LNCaP clone FGC (cell line): ENCODE data around the gene NAT10.

Experiments used
- DNase-seq: peaks from one replicate; pipeline ENCODE4 v3.0.0-alpha.2; 2011; ENCODE audit warnings: low read depth
- H3K4me3 ChIP-seq: 2 replicates; pipeline ENCODE4 v1.5.1; 2011; ENCODE audit warnings: mild to moderate bottlenecking, low read depth, low read length, control low read depth
- TF ChIP-seq, protein P1 (sequence below): IDR thresholded peaks from 2 replicates; pipeline ENCODE4 v1.5.1; 2012; ENCODE audit warnings: mild to moderate bottlenecking; ENCODE audit not compliant: control insufficient read depth, insufficient read depth; ENCODE audit errors: extremely low read depth

Gene NAT10

DNA sequence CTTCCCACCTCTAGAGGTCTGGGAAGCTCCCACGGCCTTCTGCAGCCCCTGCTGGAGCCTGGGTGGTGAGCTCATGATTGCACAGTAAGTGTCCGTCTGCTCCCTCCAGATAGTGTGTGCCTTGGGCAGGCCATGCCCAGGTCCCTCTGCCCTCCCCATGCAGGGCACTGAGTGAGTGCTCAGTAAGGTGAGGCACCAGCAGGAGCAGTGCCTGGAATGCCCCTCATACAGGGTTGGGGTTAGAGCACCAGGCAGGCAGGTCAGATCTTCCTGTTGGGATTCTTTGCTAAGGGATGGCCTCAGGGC is 50.3 kb downstream of the NAT10 start:
- H3K4me3 ChIP-seq, result no peak overlapping the region
- TF ChIP-seq, protein P1, sequence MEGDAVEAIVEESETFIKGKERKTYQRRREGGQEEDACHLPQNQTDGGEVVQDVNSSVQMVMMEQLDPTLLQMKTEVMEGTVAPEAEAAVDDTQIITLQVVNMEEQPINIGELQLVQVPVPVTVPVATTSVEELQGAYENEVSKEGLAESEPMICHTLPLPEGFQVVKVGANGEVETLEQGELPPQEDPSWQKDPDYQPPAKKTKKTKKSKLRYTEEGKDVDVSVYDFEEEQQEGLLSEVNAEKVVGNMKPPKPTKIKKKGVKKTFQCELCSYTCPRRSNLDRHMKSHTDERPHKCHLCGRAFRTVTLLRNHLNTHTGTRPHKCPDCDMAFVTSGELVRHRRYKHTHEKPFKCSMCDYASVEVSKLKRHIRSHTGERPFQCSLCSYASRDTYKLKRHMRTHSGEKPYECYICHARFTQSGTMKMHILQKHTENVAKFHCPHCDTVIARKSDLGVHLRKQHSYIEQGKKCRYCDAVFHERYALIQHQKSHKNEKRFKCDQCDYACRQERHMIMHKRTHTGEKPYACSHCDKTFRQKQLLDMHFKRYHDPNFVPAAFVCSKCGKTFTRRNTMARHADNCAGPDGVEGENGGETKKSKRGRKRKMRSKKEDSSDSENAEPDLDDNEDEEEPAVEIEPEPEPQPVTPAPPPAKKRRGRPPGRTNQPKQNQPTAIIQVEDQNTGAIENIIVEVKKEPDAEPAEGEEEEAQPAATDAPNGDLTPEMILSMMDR, result no peak
- no peak for DNase-seq

DNA sequence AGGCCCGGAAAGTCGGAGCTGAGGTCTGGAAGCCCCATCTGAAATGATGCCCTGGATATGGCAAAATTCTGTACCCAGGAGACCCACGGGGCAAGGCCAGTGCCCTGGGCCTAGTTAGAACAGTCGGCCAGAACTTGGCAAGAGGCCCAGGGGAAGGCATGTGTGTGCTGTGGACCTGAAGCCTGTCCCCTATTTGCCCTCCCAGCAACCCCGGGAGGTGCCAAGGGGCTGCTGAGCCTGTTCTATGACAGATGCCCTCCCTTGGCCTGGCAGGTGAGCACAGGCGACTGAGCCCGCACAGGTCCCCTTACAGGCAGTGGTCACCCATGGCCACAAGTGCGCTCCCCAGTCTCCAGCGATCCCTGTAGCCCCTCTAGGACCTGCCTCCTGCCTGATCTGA is 51.7 kb downstream of the NAT10 start:
- DNase-seq, result no peak
- TF ChIP-seq, protein P1, result no peak

DNA sequence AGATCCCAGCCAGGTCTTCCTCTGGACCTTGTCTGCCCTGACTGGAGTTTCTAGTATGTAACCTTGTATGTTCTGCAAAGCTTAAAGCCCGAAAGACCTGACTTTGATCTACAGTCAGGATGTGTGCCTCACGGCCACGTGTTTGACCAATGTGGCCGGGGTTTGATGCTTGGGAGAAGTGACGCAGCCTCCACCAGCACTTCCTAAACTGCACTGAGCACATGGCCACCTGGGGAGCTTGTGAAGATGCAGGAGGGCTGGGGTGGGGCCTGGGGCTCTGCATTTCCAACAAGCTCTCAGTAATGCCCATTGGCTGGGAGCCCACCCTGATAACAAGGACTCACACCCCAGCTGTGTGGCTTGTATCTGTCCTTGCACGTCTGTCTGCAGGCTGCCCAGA is 53.2 kb downstream of the NAT10 start:
- DNase-seq, result no peak
- TF ChIP-seq, protein P1, result no peak
- H3K4me3 ChIP-seq, result no peak overlapping the region

More for the DNA sequence above, 51.7 kb downstream of the NAT10 start:
- no peak overlapping the region for H3K4me3 ChIP-seq

DNA sequence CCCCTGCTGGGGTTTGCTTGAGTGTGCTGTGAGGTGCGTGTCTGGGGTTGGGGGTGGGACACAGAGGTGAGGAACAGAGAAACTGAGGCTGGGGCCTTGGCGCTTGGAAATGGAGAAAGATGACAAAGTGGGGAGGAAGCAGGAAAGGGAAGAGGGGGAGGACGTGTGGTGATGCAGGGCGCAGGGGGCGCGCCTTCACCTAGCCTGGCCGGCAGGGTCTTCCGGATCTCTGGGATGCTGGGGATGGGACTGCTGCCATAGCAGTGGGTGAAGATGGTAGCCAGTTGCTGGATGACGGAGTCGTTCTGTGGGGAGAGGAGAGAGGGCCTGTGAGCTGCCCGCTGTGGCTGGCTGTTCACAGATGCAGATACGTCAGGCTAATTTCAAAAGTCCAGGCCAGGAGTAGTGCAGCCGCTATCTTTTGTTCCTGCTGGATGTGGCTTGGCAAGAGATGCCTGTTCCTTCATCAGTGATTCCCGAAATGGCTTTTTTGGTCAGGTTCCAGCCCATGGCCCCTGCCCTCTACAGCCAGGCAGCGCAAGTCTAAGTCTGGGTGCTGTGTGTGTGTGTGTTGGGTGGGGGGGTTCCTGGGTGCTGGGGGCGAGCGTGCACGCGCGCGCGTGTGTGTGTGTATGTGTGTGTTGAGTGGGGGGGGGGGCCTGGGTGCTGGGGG is 54.8 kb downstream of the NAT10 start:
- no peak for DNase-seq
- no peak overlapping the region for H3K4me3 ChIP-seq
- TF ChIP-seq, protein P1, result no peak

DNA sequence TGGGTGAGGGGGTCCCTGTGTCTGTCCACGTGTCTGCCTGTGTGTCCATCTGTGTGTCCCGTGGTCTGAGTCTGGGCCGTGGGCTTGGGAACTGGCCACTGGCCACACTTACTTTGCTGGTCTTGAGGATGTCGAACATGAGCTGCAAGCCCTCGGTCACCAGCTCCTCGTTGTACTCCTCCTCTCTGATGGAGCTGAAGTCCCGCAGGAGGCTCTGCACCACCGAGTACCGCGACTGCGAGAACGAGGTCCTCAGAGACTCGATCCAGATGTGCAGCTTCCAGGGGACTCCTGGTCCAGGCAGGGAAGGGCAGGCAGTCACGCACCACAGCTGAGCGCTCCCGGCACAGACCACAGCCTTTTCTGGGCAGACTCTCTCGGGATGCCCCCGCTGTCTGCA is 55.4 kb downstream of the NAT10 start:
- DNase-seq, result no peak
- no peak overlapping the region for H3K4me3 ChIP-seq
- TF ChIP-seq, protein P1, result no peak

DNA sequence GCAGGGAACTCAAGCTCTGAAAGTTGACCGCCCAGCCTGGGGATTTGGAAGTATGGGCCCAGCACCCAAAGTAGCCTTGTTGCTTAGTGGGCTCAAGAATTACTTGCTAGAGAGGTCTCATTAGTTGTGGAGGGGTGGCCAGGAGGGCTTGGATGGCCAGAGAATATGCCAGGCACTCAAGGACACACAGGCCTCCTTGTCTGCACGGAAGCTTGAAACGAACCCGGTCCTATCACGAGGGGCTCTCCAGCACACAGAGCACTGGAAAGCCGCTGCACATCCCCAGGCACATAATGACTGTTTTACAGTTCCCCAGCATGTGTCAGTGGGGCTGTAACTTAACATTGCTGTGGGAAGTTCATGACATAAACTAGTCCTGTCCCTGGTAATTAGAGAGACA is 55.9 kb downstream of the NAT10 start:
- TF ChIP-seq, protein P1, result no peak
- no peak overlapping the region for H3K4me3 ChIP-seq
- no peak for DNase-seq

DNA sequence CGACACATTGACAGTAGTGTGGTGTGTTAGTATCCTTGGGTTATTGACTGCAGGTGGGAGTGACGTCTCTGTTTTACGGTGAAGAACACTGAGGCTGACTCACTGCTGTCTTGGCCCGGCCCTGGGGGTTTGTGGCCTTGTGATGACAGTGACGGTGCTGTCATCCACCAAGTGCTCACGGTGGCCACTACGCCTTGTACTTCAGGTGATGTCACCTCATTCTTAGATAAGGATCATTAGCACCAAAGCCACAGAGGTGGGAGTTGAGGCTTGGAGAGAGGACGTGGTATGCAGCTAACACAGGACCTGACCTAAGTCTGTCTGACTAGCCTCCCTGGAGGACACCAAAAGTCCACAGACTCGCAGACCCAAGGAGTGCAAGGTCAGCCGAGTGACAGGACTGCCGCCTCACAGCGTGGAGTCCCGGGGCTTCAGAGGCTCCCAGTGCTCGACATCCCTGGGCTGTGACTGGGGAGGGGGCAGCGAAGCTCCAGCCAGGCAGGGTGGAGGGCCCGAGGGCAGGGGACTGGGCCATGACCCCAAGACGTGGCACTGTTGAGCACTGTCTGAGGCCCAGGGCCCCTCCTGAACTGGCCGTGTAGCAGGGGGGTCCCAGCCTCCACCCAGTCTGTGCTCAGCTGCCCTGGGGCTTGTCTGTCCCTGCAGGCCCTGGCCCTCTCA is 56.5 kb downstream of the NAT10 start:
- DNase-seq, result no peak
- TF ChIP-seq, protein P1, result no peak
- no peak overlapping the region for H3K4me3 ChIP-seq
